Liver (tissue), 3 donors: ENCODE results near the gene ADISSP.

Experiments
- CTCF ChIP-seq: fragments of 150-350 bp; IDR thresholded peaks from 2 replicates; pipeline ENCODE4 v1.5.1; 2017; ENCODE audit warnings: improper control_type of control experiment, low read depth, low read length; ENCODE audit not compliant: missing input control
- HNF4A ChIP-seq, 2 donors: conservative IDR thresholded peaks; 2 replicates each; pipeline ENCODE4 v1.6.1; 2016; ENCODE audit warnings: antibody characterized with exemption in 2 of 2, mild to moderate bottlenecking in 2 of 2
- JUND ChIP-seq, 2 donors: IDR thresholded peaks; 2 replicates each; pipeline ENCODE4 v1.6.1; 2016; ENCODE audit warnings: antibody characterized with exemption in 2 of 2
- donor health status: healthy.
- donor health status: healthy.

GRCh38 chr20:3812259-3812681 is 44.7 kb upstream of the ADISSP start:
- TF ChIP-seq CTCF: no peak
- no peak for TF ChIP-seq JUND (IDR thresholded peaks at IDR 0.05)
- no peak for TF ChIP-seq HNF4A (conservative IDR thresholded peaks at IDR 0.05)
